Tibial nerve (tissue), 4 donors: ENCODE measurements around the gene VCAN. TPM values are rescaled to one million over a fixed set of nuclear protein-coding genes. Genes with fewer than 3 reads are reported as not detected.

Experiments
- DNase-seq, 2 donors: peaks; one replicate each; pipeline ENCODE4 v3.0.0-alpha.2; 2019; ENCODE audit warnings: low spot score in 2 of 2
- H3K27ac ChIP-seq, 4 donors: fragments of 200-600 bp; sonication (generic) in 3 of 4; one replicate each; pipeline ENCODE4 v1.5.1; 2017 to 2019; ENCODE audit warnings: mild to moderate bottlenecking in 1 of 4
- H3K27me3 ChIP-seq, 2 donors: fragments of 200-600 bp; sonication (generic) in 1 of 2; one replicate each; pipeline versions ENCODE4 v1.5.1 to v1.6.0; 2017 to 2019
- H3K36me3 ChIP-seq, 3 donors: fragments of 200-600 bp; sonication (generic); one replicate each; pipeline ENCODE4 v1.5.1; 2018 to 2019
- H3K4me1 ChIP-seq, 4 donors: fragments of 200-600 bp; sonication (generic) in 3 of 4; one replicate each; pipeline ENCODE4 v1.5.1; 2017 to 2019
- H3K4me3 ChIP-seq, 4 donors: fragments of 200-600 bp; sonication (generic) in 3 of 4; one replicate each; pipeline ENCODE4 v1.5.1; 2017 to 2019; ENCODE audit warnings: mild to moderate bottlenecking in 1 of 4, moderate library complexity in 1 of 4
- H3K9me3 ChIP-seq, 4 donors: fragments of 200-600 bp; sonication (generic) in 3 of 4; one replicate each; pipeline ENCODE4 v1.5.1; 2017 to 2019
- CTCF ChIP-seq, 5 experiments: fragments of 200-600 bp in 3 of 5; fragments of 450-650 bp in 2 of 5; sonication (generic) in 3 of 5; IDR thresholded peaks; one replicate each; pipeline ENCODE4 v1.5.1; 2016 to 2019; ENCODE audit warnings: antibody characterized with exemption in 5 of 5, mild to moderate bottlenecking in 3 of 5, moderate library complexity in 2 of 5
- EP300 ChIP-seq, 2 donors: sonication (generic); formaldehyde crosslinking; IDR thresholded peaks; one replicate each; pipeline ENCODE4 v1.6.1; 2017; ENCODE audit warnings: antibody characterized with exemption in 2 of 2, mild to moderate bottlenecking in 1 of 2
- POLR2A ChIP-seq, 2 donors: fragments of 450-650 bp; IDR thresholded peaks; one replicate each; pipeline ENCODE4 v1.6.1; 2017; ENCODE audit warnings: antibody characterized with exemption in 2 of 2, mild to moderate bottlenecking in 2 of 2, moderate library complexity in 2 of 2
- WGBS, 2 donors: methylation state at CpG; one replicate each; pipeline ENCODE4 v1.1.5; 2018; 5-methylcytosine and 5-hydroxymethylcytosine counted together
- total RNA-seq, 4 donors: library from RNA; depleted of rRNA; stranded (reverse); fragments of >200 nt; gene quantifications; one replicate each; pipeline ENCODE4 v1.1.0, GENCODE V29; 2016

Gene VCAN
- total RNA-seq, 4 donors from 2014 or later: 45.7 to 145 (median 65.4) TPM

- DNase-seq: no peak
- Histone ChIP-seq H3K27ac (peak overlapping the region in 2 of 4 donors; percentile 88 to 91), H3K27me3 (peaks cover 0 to 6% of the 10 kb centered on the region in 2 donors), H3K4me3 (peak overlapping the region in 2 of 4 donors; percentile 43 to 62), H3K36me3 (no peaks in the 10 kb centered on the region), H3K4me1 (peaks cover 0 to 52% (median 13%) of the 10 kb centered on the region in 4 donors), H3K9me3 (no peaks in the 10 kb centered on the region)
- TF ChIP-seq CTCF (IDR thresholded peaks at IDR 0.05) (no peak), POLR2A (IDR thresholded peaks at IDR 0.05) (no peak), EP300 (IDR thresholded peaks at IDR 0.05) (no peak)
- 30 to 39% methylated on average over 5 of the region's 5 CpGs for WGBS, 2 donors
These were observed 3.9 kb downstream of the VCAN start for GRCh38 chr5:83475391-83475863.

DNA sequence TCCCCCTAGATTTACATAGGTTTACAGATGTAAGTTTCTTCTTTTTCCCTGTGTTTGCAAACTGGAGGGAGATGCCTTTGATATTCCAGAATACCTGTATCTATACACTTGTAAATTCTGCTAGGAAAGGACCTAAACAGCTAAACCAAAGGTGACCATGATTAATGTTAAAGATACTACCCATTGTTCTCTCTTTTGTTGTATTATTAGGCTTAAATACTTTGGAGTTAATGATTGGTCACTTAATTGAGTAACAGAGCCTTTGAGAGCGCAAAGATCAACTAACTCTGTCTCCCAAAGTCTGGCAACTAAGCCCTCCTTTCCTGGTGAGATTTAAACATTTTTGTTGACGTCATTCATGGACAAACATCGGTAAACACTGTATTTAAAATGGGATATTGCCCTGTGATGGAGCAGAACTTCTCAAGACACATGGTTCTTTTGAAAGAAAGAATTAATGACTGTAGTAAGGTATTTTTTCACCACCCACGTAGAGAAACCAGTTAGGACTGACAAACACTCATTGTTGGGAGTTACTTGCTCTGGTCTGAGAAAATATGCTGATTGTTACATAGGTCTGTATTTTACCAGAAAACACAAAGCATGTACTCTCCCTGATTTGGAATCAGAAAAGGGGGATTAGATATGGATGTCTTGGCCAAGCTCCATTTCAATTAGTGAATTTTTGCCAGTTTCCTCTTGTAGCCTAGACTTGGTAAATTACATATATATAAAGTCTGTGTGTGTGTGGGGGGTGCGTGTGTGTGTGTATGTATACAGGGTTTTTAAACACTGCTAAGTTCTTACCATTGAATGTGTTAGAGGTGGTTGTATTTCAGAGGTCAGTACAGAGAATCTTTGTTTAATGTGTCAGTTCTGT, 4.6 kb downstream of the VCAN start:
- H3K27me3 ChIP-seq: peaks cover 0 to 6% of the 10 kb centered on the region in 2 donors
- H3K36me3 ChIP-seq: no peaks in the 10 kb centered on the region
- H3K4me3 ChIP-seq: no peak overlapping the region
- WGBS, 2 donors: 49% methylated on average over 5 of the region's 5 CpGs
- peak overlapping the region in 1 of 4 donors; percentile 88 for H3K27ac ChIP-seq
- H3K4me1 ChIP-seq: peaks cover 0 to 46% (median 12%) of the 10 kb centered on the region in 4 donors
- H3K9me3 ChIP-seq: no peaks in the 10 kb centered on the region
- TF ChIP-seq CTCF (IDR thresholded peaks at IDR 0.05): no peak
- no peak for TF ChIP-seq POLR2A (IDR thresholded peaks at IDR 0.05)
- DNase-seq: no peak

- no peak for DNase-seq
- no peaks in the 10 kb centered on the region for H3K4me1 ChIP-seq
- no peak for TF ChIP-seq POLR2A (IDR thresholded peaks at IDR 0.05)
- no peak for TF ChIP-seq CTCF (IDR thresholded peaks at IDR 0.05)
- TF ChIP-seq EP300 (IDR thresholded peaks at IDR 0.05): no peak
- no peak overlapping the region for H3K27ac ChIP-seq
- WGBS, 2 donors: 76 to 89% methylated on average over 1 of the region's 1 CpG
- H3K36me3 ChIP-seq: peaks cover 0 to 10% (median 0%) of the 10 kb centered on the region in 3 donors
- no peak overlapping the region for H3K4me3 ChIP-seq
- no peaks in the 10 kb centered on the region for H3K9me3 ChIP-seq
- H3K27me3 ChIP-seq: no peaks in the 10 kb centered on the region
These were observed 11.4 kb downstream of the VCAN start for GRCh38 chr5:83482961-83483360.

DNA sequence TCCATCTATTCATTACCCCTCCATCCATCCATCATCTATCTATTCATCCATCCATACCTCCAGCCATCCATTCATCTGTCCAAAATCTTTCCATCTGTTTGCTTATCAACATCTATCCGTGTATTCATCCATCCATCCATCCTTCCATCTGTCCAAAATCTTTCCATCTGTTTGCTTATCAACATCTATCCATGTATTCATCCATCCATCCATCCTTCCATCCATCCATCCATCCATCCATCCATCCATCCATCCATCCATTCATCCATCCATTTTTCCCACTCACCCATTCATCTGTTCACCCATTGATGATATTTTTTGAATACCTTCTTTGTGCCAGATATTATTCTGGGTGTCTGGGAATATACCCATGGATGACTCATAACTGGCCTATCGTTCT, 12.8 kb downstream of the VCAN start:
- no peak overlapping the region for H3K27ac ChIP-seq
- no peak for TF ChIP-seq POLR2A (IDR thresholded peaks at IDR 0.05)
- TF ChIP-seq CTCF (IDR thresholded peaks at IDR 0.05): no peak
- TF ChIP-seq EP300 (IDR thresholded peaks at IDR 0.05): no peak
- H3K36me3 ChIP-seq: peaks cover 0 to 10% (median 0%) of the 10 kb centered on the region in 3 donors
- no peak for DNase-seq
- H3K4me1 ChIP-seq: no peaks in the 10 kb centered on the region
- WGBS, 2 donors: 79 to 84% methylated on average over 2 of the region's 2 CpGs
- H3K4me3 ChIP-seq: no peak overlapping the region
- no peaks in the 10 kb centered on the region for H3K9me3 ChIP-seq
- no peaks in the 10 kb centered on the region for H3K27me3 ChIP-seq

GRCh38 chr5:83485842-83486241, 14.3 kb downstream of the VCAN start:
- Histone ChIP-seq H3K27ac (no peak overlapping the region), H3K4me1 (no peaks in the 10 kb centered on the region), H3K4me3 (no peak overlapping the region), H3K27me3 (no peaks in the 10 kb centered on the region), H3K9me3 (no peaks in the 10 kb centered on the region), H3K36me3 (peaks cover 0 to 19% (median 0%) of the 10 kb centered on the region in 3 donors)
- 94 to 95% methylated on average over 4 of the region's 4 CpGs for WGBS, 2 donors
- no peak for DNase-seq
- TF ChIP-seq POLR2A (IDR thresholded peaks at IDR 0.05) (no peak), CTCF (IDR thresholded peaks at IDR 0.05) (no peak), EP300 (IDR thresholded peaks at IDR 0.05) (no peak)
